HCT116 (cell line): ENCODE data around the gene TRIM27. TPM values are rescaled to one million over a fixed set of nuclear protein-coding genes. Genes with fewer than 3 reads are reported as not detected.
"Not testable (repeated sequence)": the region's sequence is repeated elsewhere in the genome, so short reads cannot be mapped to it uniquely, and the experiment has no call there.

Experiments used
- ATAC-seq: fragments of 200-7000 bp; cut with Tn5 transposase; 2 replicates; pipeline ENCODE4 v1.9.1; 2020; ENCODE audit warnings: mild to moderate bottlenecking, moderate library complexity
- BruUV-seq: library from RNA; stranded (reverse); fragments of 400-500 nt; replicated peaks from 2 replicates; lab custom pipeline; 2021; lab: Mats Ljungman, UMichigan
- CTCF ChIA-PET: fragments of 300-600 bp; sonication (Branson Sonifier 250); formaldehyde crosslinking; loops from one replicate; lab custom pipeline; 2021; ENCODE audit warnings: antibody characterized with exemption; lab: Charles Lee
- POLR2A ChIA-PET: fragments of 300-600, 350-600 bp; sonication (Branson Sonifier 250); formaldehyde crosslinking; loops from one replicate; lab custom pipeline; 2021; ENCODE audit warnings: antibody characterized with exemption; lab: Charles Lee
- RAD21 ChIA-PET, 2 experiments: fragments of 300-600 bp; sonication (Branson Sonifier 250); formaldehyde crosslinking; loops; one replicate each; lab custom pipeline; 2023; ENCODE audit warnings: low total read pairs in 2 of 2; ENCODE audit not compliant: uncharacterized antibody in 2 of 2, unreplicated experiment in 2 of 2, low non-redundant PET in 1 of 2; lab: Charles Lee
- DNase-seq: peaks from one replicate; pipeline ENCODE4 v3.0.0-alpha.2; 2010; ENCODE audit warnings: low read depth, low spot score
- H2AFZ ChIP-seq: fragments of 200-600 bp; shearing (Covaris generic), sonication (generic); 2 replicates; pipeline ENCODE4 v1.6.1; 2017; ENCODE audit warnings: low read depth, mixed run types, mixed read lengths, antibody characterized with exemption, low read length; ENCODE audit not compliant: poor library complexity, severe bottlenecking
- H3K27ac ChIP-seq: 2 replicates; pipeline ENCODE4 v1.5.1; 2012; ENCODE audit warnings: low read depth, low read length
- H3K27me3 ChIP-seq: fragments of 200-600 bp; sonication (generic); 2 replicates; pipeline ENCODE4 v1.6.1; 2016; ENCODE audit warnings: mixed run types, low read length, mixed read lengths; ENCODE audit not compliant: insufficient read depth
- H3K36me3 ChIP-seq, 2 experiments: fragments of 200-500 bp in 1 of 2; fragments of 200-600 bp in 1 of 2; sonication (Bioruptor generic) in 1 of 2; sonication (generic) in 1 of 2; 2 replicates each; pipeline versions ENCODE4 v1.5.1 to v1.6.1; 2014 to 2016; ENCODE audit warnings: low read length in 2 of 2, inconsistent platforms in 1 of 2, mixed read lengths in 1 of 2, mixed run types in 1 of 2; ENCODE audit not compliant: insufficient read depth in 2 of 2, control insufficient read depth in 1 of 2
- H3K4me1 ChIP-seq, 2 experiments: fragments of 200-600 bp in 1 of 2; sonication (generic) in 1 of 2; 2 replicates each; pipeline versions ENCODE4 v1.5.1 to v1.6.1; 2012 to 2017; ENCODE audit warnings: low read length in 2 of 2, inconsistent platforms in 1 of 2, mild to moderate bottlenecking in 1 of 2, mixed read lengths in 1 of 2, mixed run types in 1 of 2, moderate library complexity in 1 of 2; ENCODE audit not compliant: insufficient read depth in 2 of 2, control insufficient read depth in 1 of 2
- H3K4me2 ChIP-seq: fragments of 200-600 bp; sonication (generic); 2 replicates; pipeline ENCODE4 v1.6.1; 2017; ENCODE audit warnings: mixed run types, low read length, mixed read lengths
- H3K4me3 ChIP-seq, 2 experiments: fragments of 200-600 bp in 1 of 2; sonication (generic) in 1 of 2; replicated peaks in 1 of 2; 2 replicates each; pipeline ENCODE4 v1.5.1; 2011 to 2016; ENCODE audit warnings: low read length in 2 of 2, control low read depth in 1 of 2, low read depth in 1 of 2, mild to moderate bottlenecking in 1 of 2, mixed read lengths in 1 of 2, mixed run types in 1 of 2
- H3K79me2 ChIP-seq: fragments of 200-600 bp; sonication (generic); 2 replicates; pipeline ENCODE4 v1.6.1; 2017; ENCODE audit warnings: mild to moderate bottlenecking, mixed run types, low read length, moderate library complexity, mixed read lengths; ENCODE audit not compliant: insufficient read depth
- H3K9ac ChIP-seq: fragments of 200-600 bp; sonication (generic); 2 replicates; pipeline ENCODE4 v1.6.1; 2016; ENCODE audit warnings: low read length, mixed read lengths
- H3K9me2 ChIP-seq: fragments of 200-600 bp; sonication (generic), shearing (Covaris generic); 2 replicates; pipeline ENCODE4 v1.6.1; 2017; ENCODE audit warnings: mixed run types, mild to moderate bottlenecking, moderate library complexity; ENCODE audit not compliant: insufficient read depth
- H3K9me3 ChIP-seq, 2 experiments: fragments of 200-500 bp in 1 of 2; fragments of 200-600 bp in 1 of 2; sonication (Bioruptor generic) in 1 of 2; sonication (generic) in 1 of 2; 2 replicates each; pipeline ENCODE4 v1.6.1; 2014 to 2017; ENCODE audit warnings: low read length in 2 of 2, mixed read lengths in 2 of 2, inconsistent platforms in 1 of 2, low read depth in 1 of 2, mild to moderate bottlenecking in 1 of 2, mixed run types in 1 of 2, moderate library complexity in 1 of 2; ENCODE audit not compliant: control insufficient read depth in 1 of 2, insufficient read depth in 1 of 2
- H4K20me1 ChIP-seq: fragments of 200-600 bp; sonication (generic), shearing (Covaris generic); 2 replicates; pipeline ENCODE4 v1.6.1; 2017; ENCODE audit warnings: mixed run types, mild to moderate bottlenecking, moderate library complexity; ENCODE audit not compliant: insufficient read depth
- CBX3 ChIP-seq: IDR thresholded peaks from 2 replicates; pipeline ENCODE4 v1.6.1; 2012; ENCODE audit warnings: low read depth
- CTCF ChIP-seq, 3 experiments: fragments of 200-600 bp in 1 of 3; sonication (generic) in 1 of 3; IDR thresholded peaks in 2 of 3; conservative IDR thresholded peaks in 1 of 3; 2 replicates each; pipeline ENCODE4 v1.5.1; 2012 to 2017; ENCODE audit warnings: low read depth in 2 of 3, low read length in 2 of 3, antibody characterized with exemption in 1 of 3, borderline replicate concordance in 1 of 3, control low read depth in 1 of 3, mild to moderate bottlenecking in 1 of 3, mixed read lengths in 1 of 3, mixed run types in 1 of 3, moderate library complexity in 1 of 3; ENCODE audit not compliant: insufficient read depth in 1 of 3
- JUND ChIP-seq: IDR thresholded peaks from 2 replicates; pipeline ENCODE4 v1.6.1; 2012
- REST ChIP-seq: IDR thresholded peaks from 2 replicates; pipeline ENCODE4 v1.6.1; 2012; ENCODE audit warnings: low read depth
- SP1 ChIP-seq: IDR thresholded peaks from 2 replicates; pipeline ENCODE4 v1.6.1; 2012; ENCODE audit warnings: low read depth
- intact Hi-C: fragments of 100-400 bp; cut with micrococcal nuclease; formaldehyde crosslinking; loops from 2 replicates; pipeline ENCODE4 v1.10.0; 2022
- total RNA-seq: library from RNA; stranded (reverse); gene quantifications from one replicate; pipeline ENCODE4 v1.2.1, GENCODE V29; 2021; ENCODE audit not compliant: unreplicated experiment

The TRIM27 gene
- total RNA-seq, 1 experiment from 2014 or later = 62.5 TPM

GRCh38 chr6:28970056-28970455 is 46.3 kb upstream of the TRIM27 start:
- H3K9me3 ChIP-seq, ATAC-seq, H3K36me3 ChIP-seq, H3K79me2 ChIP-seq, H3K4me3 ChIP-seq, DNase-seq, CTCF ChIA-PET, intact Hi-C loops, H4K20me1 ChIP-seq, H2AFZ ChIP-seq, H3K9ac ChIP-seq, BruUV-seq, H3K9me2 ChIP-seq, POLR2A ChIA-PET, H3K27ac ChIP-seq, H3K4me1 ChIP-seq, RAD21 ChIA-PET, H3K27me3 ChIP-seq, H3K4me2 ChIP-seq: not testable (repeated sequence)

GRCh38 chr6:28969129-28969528 is 45.3 kb upstream of the TRIM27 start:
- H3K9me2 ChIP-seq = no peaks in the 10 kb centered on the region
- no peak for ATAC-seq
- no peak overlapping the region for H3K9ac ChIP-seq
- H3K27me3 ChIP-seq = no peaks in the 10 kb centered on the region
- H3K9me3 ChIP-seq = peaks cover 4 to 9% of the 10 kb centered on the region in 2 experiments; a peak in 2 of 4 replicates
- intact Hi-C loops = no loop called here
- DNase-seq = no peak
- H3K27ac ChIP-seq = no peak overlapping the region
- H4K20me1 ChIP-seq = no peaks in the 10 kb centered on the region
- ChIA-PET RAD21 (no interaction called here), CTCF (no interaction called here), POLR2A (no interaction called here)
- H3K4me3 ChIP-seq = no peak overlapping the region
- no peaks in the 10 kb centered on the region for H3K36me3 ChIP-seq
- no peak overlapping the region for H2AFZ ChIP-seq
- no peaks in the 10 kb centered on the region for H3K4me1 ChIP-seq
- H3K4me2 ChIP-seq = no peak overlapping the region
- no TSS peak for BruUV-seq
- TF ChIP-seq REST = no peak
- TF ChIP-seq CTCF (IDR thresholded peaks at IDR 0.05 in 2 of 3, conservative IDR thresholded peaks at IDR 0.05 in 1 of 3; ENCODE audit: borderline replicate concordance in 1 of 3, insufficient read depth in 1 of 3, low read depth in 2 of 3, low read length in 2 of 3) = no peak
- TF ChIP-seq SP1 = no peak
- no peak for TF ChIP-seq CBX3
- no peak for TF ChIP-seq JUND
- no peaks in the 10 kb centered on the region for H3K79me2 ChIP-seq
